Kidney tubule cell (primary cell): ENCODE data around the gene GPATCH4.
"Not testable (repeated sequence)": the region's sequence is repeated elsewhere in the genome, so short reads cannot be mapped to it uniquely, and the experiment has no call there.

Source experiments
- DNase-seq: peaks from one replicate; pipeline ENCODE4 v3.0.0-alpha.2; 2018; ENCODE audit warnings: low spot score

The GPATCH4 gene

GRCh38 chr1:156626079-156626438, 24.8 kb upstream of the GPATCH4 start:
- DNase-seq, result no peak

GRCh38 chr1:156625436-156626078, 24.3 kb upstream of the GPATCH4 start:
- peak; percentile 41 for DNase-seq

DNA sequence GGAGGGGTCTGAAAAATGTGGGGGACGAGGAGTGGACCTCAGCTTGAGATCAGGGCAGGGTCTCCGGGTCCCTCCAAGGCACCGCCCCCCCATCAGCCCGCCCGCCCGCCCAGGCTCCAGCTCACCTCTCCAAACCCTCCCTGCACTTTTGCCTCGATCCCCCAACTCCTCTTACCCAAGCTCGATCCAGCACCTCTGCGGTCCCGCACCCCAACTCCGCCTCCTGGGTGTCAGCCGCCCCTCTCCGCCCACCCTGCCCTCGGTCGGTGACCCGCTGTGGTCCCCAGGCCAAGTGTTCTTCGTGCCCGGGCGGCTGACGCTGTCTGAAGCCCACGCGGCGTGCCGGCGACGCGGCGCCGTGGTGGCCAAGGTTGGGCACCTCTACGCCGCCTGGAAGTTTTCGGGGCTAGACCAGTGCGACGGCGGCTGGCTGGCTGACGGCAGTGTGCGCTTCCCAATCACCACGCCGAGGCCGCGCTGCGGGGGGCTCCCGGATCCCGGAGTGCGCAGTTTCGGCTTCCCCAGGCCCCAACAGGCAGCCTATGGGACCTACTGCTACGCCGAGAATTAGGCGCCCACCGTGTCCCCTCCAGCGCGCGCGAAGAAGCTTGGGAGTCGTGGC, 23.6 kb upstream of the GPATCH4 start:
- no peak for DNase-seq

- peak; percentile 56 for DNase-seq
These were observed 22.9 kb upstream of the GPATCH4 start for GRCh38 chr1:156623946-156624813.

DNA sequence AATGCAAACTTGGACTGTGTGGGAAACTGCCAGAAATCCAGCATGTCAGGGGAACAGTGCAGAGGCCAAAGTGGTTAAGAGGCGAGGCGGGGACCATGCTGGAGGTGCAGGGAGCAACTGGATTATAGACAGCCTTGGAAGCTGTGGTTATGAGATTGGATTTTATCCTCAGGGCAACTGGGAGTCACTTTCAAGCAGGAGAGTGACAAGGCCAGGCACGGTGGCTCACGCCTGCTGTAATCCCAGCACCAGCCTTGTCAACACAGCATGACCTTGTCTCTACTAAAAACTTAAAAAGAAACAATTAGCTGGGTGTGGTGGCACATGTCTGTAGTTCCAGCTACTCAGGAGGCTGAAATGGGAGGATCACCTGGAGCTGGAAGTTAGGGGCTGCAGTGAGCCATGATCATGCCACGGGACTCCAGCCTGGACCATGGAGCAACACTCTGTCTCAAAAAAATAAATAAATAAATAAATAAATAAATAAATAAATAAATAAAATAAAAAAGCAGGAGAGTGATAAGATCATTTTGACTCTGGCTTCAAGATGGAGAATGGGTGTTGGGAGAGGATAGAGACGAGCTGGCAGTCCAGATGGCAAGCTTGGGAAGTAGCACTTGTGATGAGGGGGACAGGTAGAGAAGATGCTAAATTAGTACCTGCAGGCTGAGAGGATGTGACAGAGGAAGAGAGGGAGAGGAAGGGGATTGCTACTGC, 21.5 kb upstream of the GPATCH4 start:
- DNase-seq, result no peak

DNA sequence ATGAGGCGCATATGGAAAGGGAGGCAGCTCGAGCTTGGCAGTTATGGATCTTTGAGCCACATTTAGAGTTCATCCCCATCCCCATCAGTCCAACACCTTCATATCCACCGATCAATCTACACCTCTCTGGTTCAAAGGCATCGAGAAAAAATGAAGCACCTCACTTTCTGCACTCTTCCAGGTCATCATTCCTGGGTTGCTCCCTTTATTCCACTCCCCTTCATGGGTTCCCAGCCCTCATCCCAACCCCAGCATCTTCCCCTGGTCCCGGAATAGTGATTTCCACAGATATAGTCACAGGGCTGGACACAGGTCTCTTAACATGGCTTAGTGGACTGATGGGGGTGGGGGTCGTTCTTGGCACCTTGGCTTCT, 18.3 kb upstream of the GPATCH4 start:
- no peak for DNase-seq

GRCh38 chr1:156618853-156619581, 17.7 kb upstream of the GPATCH4 start, which contains the start of gene HAPLN2:
Gene HAPLN2 (plus strand): TSS chr1:156619415. CDS start chr1:156623491, 4,076 bp downstream.
- no peak for DNase-seq

DNA sequence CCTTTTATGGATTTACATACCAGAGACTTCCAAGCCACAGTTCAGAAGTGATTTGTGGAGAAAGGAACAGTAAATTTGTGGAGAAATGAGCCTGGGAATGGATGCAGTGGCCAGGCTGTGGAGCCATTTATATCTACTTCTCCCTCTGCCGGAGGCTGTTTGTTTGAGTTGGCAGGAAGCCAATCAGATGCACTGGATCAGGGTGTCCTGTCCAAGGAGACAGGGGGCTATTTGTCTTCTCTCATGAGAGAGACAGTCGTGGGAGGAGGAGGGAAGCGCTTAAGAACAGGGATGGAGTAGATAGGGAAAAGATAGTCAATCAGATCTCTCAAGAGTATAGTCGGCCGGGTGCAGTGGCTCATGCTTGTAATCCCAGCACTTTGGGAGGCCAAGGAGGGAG, 15.2 kb upstream of the GPATCH4 start:
- peak; percentile 28 for DNase-seq

- DNase-seq, result no peak
These were observed 14.7 kb upstream of the GPATCH4 start for GRCh38 chr1:156615946-156616345.

DNA sequence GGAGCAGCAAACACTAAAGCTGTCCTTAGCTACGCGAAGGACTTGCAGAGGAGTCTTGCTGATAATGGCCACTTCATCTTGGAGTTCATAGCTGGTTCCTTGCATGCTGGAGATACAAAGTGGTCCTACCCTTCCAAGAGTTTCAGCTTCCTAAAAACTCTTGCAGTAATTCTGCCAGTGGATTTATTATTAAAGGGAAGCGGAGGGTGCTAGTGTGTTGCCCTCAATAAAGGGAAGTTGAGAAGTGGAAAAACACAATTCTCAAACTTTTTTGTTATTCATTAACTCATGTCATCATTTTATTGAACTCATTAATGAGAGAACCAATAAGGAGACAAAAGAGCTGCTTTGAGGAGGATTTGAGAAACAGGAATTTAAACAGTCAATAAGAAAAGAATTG, 11.4 kb upstream of the GPATCH4 start:
- no peak for DNase-seq

DNA sequence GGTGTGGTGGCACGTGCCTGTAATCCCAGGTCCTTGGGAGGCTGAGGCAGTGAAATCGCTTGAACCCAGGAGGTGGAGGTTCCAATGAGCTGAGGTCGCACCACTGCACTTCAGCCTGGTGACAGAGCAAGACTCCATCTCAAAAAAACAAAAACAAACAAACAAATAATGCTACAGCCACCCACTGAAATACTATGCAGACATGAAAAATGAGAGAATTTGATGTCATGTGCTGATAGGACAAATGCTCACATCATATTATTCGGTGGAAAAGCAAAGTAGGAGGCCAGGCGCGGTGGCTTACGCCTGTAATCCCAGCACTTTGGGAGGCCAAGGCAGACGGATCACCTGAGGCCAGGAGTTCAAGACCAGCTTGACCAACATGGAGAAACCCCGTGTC, 8.8 kb upstream of the GPATCH4 start:
- not testable (repeated sequence) for DNase-seq

DNA sequence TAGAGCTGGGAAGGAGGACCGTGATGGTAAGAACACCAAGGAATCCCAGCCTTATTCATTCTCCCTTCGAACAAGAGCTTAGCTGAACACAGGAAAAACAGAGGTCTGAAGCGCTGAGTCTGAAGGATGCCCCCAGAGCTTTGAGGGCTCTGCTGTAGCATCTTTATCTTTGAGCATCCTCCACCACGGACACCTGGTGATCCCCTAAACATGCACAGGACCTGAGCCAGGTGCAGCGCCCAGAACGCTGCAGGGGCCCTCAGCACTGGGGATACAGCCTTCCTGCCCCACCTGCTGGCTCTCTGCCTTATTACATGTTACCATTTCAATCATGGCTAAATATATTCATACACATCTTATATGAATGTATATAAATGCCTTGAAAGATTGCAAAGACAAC, 7.7 kb upstream of the GPATCH4 start:
- peak; percentile 52 for DNase-seq

GRCh38 chr1:156608036-156608674, 6.9 kb upstream of the GPATCH4 start:
- DNase-seq, result peak; percentile 76

- DNase-seq, result not testable (repeated sequence)
These were observed 6.1 kb upstream of the GPATCH4 start for GRCh38 chr1:156607344-156607743.

DNA sequence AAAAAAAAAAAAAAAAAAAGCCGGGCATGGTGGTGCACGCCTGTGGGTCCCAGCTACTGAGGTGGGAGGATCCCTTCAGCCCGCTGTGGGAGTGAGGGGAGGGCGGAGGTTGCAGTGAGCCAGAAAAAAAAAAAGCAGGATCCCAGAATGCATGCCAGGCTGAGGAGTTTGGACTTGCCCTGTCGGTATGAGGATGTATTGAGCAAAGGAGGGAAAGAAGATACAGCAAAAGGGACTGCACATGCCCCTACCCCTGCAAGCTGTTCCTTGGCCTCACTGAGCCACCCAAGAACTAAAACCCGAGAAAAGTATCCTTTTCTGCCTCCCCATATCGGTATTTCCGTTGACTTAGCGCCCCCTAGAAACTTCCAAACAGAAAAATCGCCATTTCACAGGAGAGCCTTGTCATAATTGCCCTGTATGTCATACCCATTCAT, 1.3 kb upstream of the GPATCH4 start:
- DNase-seq, result no peak

DNA sequence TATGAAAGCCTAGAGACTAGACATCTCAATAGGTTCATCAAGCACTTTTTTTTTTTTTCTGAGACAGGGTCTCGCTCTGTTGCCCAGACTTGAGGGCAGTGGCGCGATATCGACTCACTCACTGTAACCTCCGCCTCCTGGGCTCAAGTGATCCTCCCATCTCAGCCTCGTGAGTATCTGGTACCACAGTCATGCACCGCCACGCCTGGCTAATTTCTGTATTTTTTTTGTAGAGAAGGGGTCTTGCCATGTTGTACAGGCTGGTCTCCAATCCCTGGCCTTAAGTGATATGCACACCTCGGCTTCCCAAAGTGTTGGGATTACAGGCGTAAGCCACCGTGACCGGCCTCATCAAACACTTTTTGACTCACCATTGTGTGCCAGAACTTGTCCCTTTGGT, 613 bp upstream of the GPATCH4 start:
- DNase-seq, result peak; percentile 61

- DNase-seq, result no peak
These were observed 552 bp downstream of the GPATCH4 start for GRCh38 chr1:156600733-156601121.

GRCh38 chr1:156599811-156600210, 1.5 kb downstream of the GPATCH4 start:
- DNase-seq, result peak; percentile 50

DNA sequence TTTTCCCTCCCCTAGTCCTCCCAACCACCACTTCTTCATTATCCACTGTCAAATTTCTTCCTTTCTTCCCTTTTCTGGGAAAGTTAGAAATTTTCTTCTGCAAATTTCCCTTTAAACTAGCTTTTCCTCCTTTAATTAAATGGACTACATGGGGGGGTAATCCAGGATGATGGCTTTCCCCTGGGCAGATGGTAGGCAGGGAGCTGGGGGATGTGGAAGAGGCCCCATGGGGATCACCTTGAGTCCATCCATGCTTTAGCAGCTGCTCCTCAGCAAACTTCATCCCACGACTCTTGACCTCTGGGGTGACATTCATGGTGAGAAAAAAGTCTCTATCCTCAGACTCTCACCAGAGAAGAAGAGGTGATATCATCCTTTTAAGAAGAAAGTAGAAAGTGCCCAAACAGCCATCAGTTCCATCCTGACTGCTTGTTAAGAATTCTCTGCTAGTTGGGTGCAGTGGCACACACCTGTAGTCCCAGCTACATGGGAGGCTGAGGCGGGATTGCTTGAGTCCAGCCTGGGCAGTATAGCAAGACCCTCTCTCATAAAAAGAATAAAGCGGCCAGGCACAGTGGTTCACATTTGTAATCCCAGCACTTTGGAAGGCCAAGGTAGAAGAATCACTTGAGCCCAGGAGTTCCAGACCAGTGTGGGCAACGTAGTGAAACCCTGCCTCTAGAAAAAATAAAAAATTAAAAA, 2.4 kb downstream of the GPATCH4 start:
- DNase-seq, result no peak

DNA sequence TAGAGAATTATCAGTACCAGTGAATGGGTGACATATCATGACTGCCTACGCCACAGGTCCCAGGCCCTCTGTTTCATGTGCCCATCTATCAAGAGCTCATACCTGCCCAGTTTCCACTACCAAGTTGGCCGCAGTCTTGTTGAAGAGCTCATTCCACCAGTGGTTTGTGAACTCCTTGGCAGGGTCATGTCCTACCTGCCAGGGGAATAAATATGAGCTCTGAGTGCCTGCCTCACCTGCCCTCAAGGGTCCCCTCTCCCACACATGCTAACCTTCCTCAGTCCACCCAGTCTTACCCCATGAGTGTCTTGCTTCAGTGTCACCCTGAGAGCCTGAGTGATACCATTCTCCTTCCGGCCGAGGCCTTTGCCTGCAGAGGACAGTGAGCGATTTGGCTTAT, 3.2 kb downstream of the GPATCH4 start:
- no peak for DNase-seq

DNA sequence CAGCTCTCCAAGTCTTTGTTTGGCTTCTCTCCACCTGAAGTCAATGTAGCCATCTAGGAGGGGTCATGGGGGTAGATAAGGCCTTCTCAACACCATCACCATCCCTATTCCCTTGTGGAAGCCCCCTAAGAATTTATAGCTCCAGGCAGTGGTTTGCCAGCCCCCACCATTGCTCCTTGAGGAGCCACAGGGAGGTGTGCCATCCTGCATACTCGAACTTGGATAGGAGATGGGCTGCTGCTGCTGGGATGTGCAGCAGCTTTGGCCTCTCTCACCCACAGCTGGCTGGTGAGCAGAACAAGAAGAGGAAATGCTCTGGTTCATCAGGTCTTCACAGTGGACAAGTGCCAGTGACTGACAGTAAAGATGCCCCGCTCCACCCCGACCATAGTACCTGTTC, 4.9 kb downstream of the GPATCH4 start:
- DNase-seq, result no peak
